B cell (primary cell): ENCODE data around the gene GPHA2. TPM values are rescaled to one million over a fixed set of nuclear protein-coding genes. Genes with fewer than 3 reads are reported as not detected.

Experiments used
- ATAC-seq: fragments of 200-7000 bp; cut with Tn5 transposase; one replicate; pipeline ENCODE4 v1.10.0; 2021; ENCODE audit warnings: low read depth, mild to moderate bottlenecking, moderate number of reproducible peaks, moderate library complexity
- CTCF ChIA-PET: fragments of 350-600 bp; sonication (Branson Sonifier 250); formaldehyde crosslinking; loops from one replicate; lab custom pipeline; 2021; ENCODE audit warnings: antibody characterized with exemption, inconsistent platforms; lab: Charles Lee
- POLR2A ChIA-PET: fragments of 350-600 bp; sonication (Branson Sonifier 250); formaldehyde crosslinking; loops from one replicate; lab custom pipeline; 2021; ENCODE audit warnings: antibody characterized with exemption; lab: Charles Lee
- DNase-seq: peaks from one replicate; pipeline ENCODE4 v3.0.0; 2013
- H2AFZ ChIP-seq: 2 replicates; pipeline ENCODE4 v1.6.1; 2012; ENCODE audit warnings: mild to moderate bottlenecking, low read depth, low read length; ENCODE audit not compliant: insufficient read depth, poor library complexity, severe bottlenecking
- H3K27ac ChIP-seq, 2 donors: 1 replicate in 1 of 2; 2 replicates in 1 of 2; pipeline ENCODE4 v1.5.1; 2012 to 2013; ENCODE audit warnings: low read length in 2 of 2, mild to moderate bottlenecking in 2 of 2, moderate library complexity in 1 of 2
- H3K27me3 ChIP-seq, 4 experiments: fragments of 200-600 bp in 1 of 4; sonication (generic) in 1 of 4; replicated peaks in 1 of 4; 1 replicate in 2 of 4; 2 replicates in 2 of 4; pipeline versions ENCODE4 v1.6.1 to v1.7.0; 2013 to 2016; ENCODE audit warnings: low read length in 3 of 4, mild to moderate bottlenecking in 2 of 4, mixed read lengths in 1 of 4, moderate library complexity in 1 of 4; ENCODE audit not compliant: insufficient read depth in 4 of 4, control insufficient read depth in 3 of 4; ENCODE audit errors: control extremely low read depth in 1 of 4
- H3K36me3 ChIP-seq, 2 experiments: replicated peaks in 1 of 2; 1 replicate in 1 of 2; 2 replicates in 1 of 2; pipeline versions ENCODE4 v1.6.1 to v1.7.1; 2013; ENCODE audit warnings: low read length in 1 of 2; ENCODE audit not compliant: insufficient read depth in 2 of 2, control insufficient read depth in 1 of 2; ENCODE audit errors: control extremely low read depth in 1 of 2, extremely low read depth in 1 of 2
- H3K4me1 ChIP-seq, 2 donors: fragments of 200-600 bp in 1 of 2; sonication (generic) in 1 of 2; 1 replicate in 1 of 2; 2 replicates in 1 of 2; pipeline versions ENCODE4 v1.5.1 to v1.6.1; 2013 to 2017; ENCODE audit warnings: low read length in 2 of 2; ENCODE audit not compliant: control insufficient read depth in 2 of 2, insufficient read depth in 2 of 2
- H3K4me2 ChIP-seq: replicated peaks from 2 replicates; pipeline ENCODE3; 2012; ENCODE audit warnings: mild to moderate bottlenecking, low read depth, low read length; ENCODE audit not compliant: poor library complexity, severe bottlenecking
- H3K4me3 ChIP-seq, 5 experiments: fragments of 200-600 bp in 1 of 5; sonication (generic) in 1 of 5; 1 replicate in 3 of 5; 2 replicates in 2 of 5; pipeline versions ENCODE4 v1.5.1 to v1.7.0; 2011 to 2016; ENCODE audit warnings: low read length in 4 of 5, mild to moderate bottlenecking in 4 of 5, low read depth in 2 of 5, control low read depth in 1 of 5, moderate library complexity in 1 of 5; ENCODE audit not compliant: insufficient read depth in 1 of 5; ENCODE audit errors: control extremely low read depth in 1 of 5, extremely low read depth in 1 of 5
- H3K79me2 ChIP-seq: fragments of 200-600 bp; sonication (generic); one replicate; pipeline ENCODE4 v1.6.0; 2016; ENCODE audit warnings: low read length; ENCODE audit not compliant: control insufficient read depth, insufficient read depth
- H3K9ac ChIP-seq: fragments of 200-600 bp; sonication (generic); 2 replicates; pipeline ENCODE4 v1.6.1; 2017; ENCODE audit warnings: mild to moderate bottlenecking, low read length, moderate library complexity
- H3K9me3 ChIP-seq, 3 donors: one replicate each; pipeline versions ENCODE4 v1.6.1 to v1.7.1; 2013; ENCODE audit warnings: low read length in 2 of 3; ENCODE audit not compliant: control insufficient read depth in 2 of 3, insufficient read depth in 1 of 3; ENCODE audit errors: control extremely low read depth in 1 of 3
- H4K20me1 ChIP-seq: 2 replicates; pipeline ENCODE4 v1.6.0; 2012; ENCODE audit warnings: mild to moderate bottlenecking, low read length; ENCODE audit not compliant: insufficient read depth, control insufficient read depth, poor library complexity, severe bottlenecking
- H3K27ac Mint-ChIP-seq: one replicate; pipeline ENCODE4 v1.8.0; 2021; ENCODE audit warnings: mixed read lengths
- H3K27me3 Mint-ChIP-seq: one replicate; pipeline ENCODE4 v1.8.0; 2021; ENCODE audit warnings: mixed read lengths
- H3K4me1 Mint-ChIP-seq: one replicate; pipeline ENCODE4 v1.8.0; 2021; ENCODE audit warnings: mixed read lengths
- H3K4me3 Mint-ChIP-seq: one replicate; pipeline ENCODE4 v1.8.0; 2021; ENCODE audit warnings: mixed read lengths
- H3K9me3 Mint-ChIP-seq: one replicate; pipeline ENCODE4 v1.8.0; 2022; ENCODE audit warnings: mixed read lengths; ENCODE audit not compliant: insufficient read depth
- CTCF ChIP-seq: fragments of 200-600 bp; IDR thresholded peaks from one replicate; pipeline ENCODE4 v1.8.0; 2022; ENCODE audit warnings: antibody characterized with exemption, mild to moderate bottlenecking
- EZH2 ChIP-seq: IDR thresholded peaks from 2 replicates; pipeline ENCODE4 v1.6.1; 2012; ENCODE audit warnings: borderline replicate concordance, low read depth, mild to moderate bottlenecking, moderate library complexity, low read length; ENCODE audit not compliant: insufficient read depth, poor library complexity, severe bottlenecking
- WGBS: methylation state at CpG from one replicate; pipeline ENCODE4 v1.1.5; 2013; ENCODE audit warnings: missing lambda C conversion rate; ENCODE audit not compliant: insufficient coverage; 5-methylcytosine and 5-hydroxymethylcytosine counted together
- intact Hi-C: fragments of 100-400 bp; cut with micrococcal nuclease; formaldehyde crosslinking; loops from one replicate; pipeline ENCODE4 v1.10.0; 2022
- polyA plus RNA-seq: library from polyadenylated mRNA; depleted of rRNA; stranded (reverse); fragments of >200 nt; gene quantifications from 2 replicates; pipeline ENCODE4 v1.2.3, GENCODE V29; 2012
- total RNA-seq, 2 donors: library from RNA; stranded (reverse); fragments of 120-200 nt in 1 of 2; gene quantifications; 1 replicate in 1 of 2; 2 replicates in 1 of 2; pipeline versions ENCODE4 v1.2.3 to v1.2.4, GENCODE V29; 2013 to 2022

The GPHA2 gene
- total and polyA plus RNA-seq, 2 donors (not counting 1 experiment from before 2014, with no cell fraction given): 0.39 to 2.8 TPM

DNA sequence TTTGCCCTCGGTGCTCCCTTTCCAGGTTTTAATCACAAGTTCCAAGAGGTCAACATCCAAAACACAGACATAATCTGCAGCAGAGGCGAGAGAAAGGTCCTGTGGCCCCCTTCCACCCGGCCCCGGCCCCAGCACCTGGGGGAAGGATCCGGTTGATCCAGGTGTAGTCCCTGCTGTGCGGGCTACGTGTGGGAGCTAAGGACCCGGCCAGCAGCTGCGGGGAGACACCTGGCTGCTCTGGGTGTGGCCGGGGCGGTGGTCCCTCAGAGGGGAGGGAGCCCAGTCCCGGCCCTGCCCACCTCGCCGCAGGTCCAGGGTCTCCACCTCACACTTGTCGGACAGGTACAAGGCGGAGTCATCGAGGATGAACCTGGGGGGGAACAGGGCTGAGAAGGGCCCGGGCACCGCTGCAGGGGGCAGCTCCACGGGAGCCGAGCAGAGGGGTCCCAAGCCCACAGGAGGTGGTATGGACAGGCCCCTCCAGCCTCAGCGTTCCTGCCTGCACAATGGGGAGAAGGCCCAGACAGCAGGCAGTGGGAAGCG lies 32.3 kb downstream of the GPHA2 start:
- ChIA-PET CTCF (interaction anchor here (1.3 kb wide), 1 partner anchor 55 kb away, joined by 3 read pairs; no protein-coding TSS in a partner anchor), POLR2A (no interaction called here)
- H3K4me1 ChIP-seq: no peaks in the 10 kb centered on the region
- no peaks in the 10 kb centered on the region for H3K79me2 ChIP-seq
- no peak for DNase-seq
- no peak overlapping the region for H3K4me3 ChIP-seq
- Mint-ChIP-seq H3K9me3 (no peaks in the 10 kb centered on the region), H3K27ac (no peak overlapping the region), H3K4me3 (no peak overlapping the region), H3K4me1 (peaks cover 3% of the 10 kb centered on the region), H3K27me3 (no peaks in the 10 kb centered on the region)
- no peaks in the 10 kb centered on the region for H4K20me1 ChIP-seq
- no peaks in the 10 kb centered on the region for H3K27me3 ChIP-seq
- H3K4me2 ChIP-seq: no peak overlapping the region
- 98% methylated on average over 23 of the region's 23 CpGs for WGBS
- H3K27ac ChIP-seq: no peak overlapping the region
- H3K9me3 ChIP-seq: no peaks in the 10 kb centered on the region
- H2AFZ ChIP-seq: no peak overlapping the region
- intact Hi-C loops: no loop called here
- H3K9ac ChIP-seq: no peak overlapping the region
- no peak for ATAC-seq
- TF ChIP-seq EZH2 (no peak), CTCF (no peak)
- H3K36me3 ChIP-seq: peaks cover 0 to 47% of the 10 kb centered on the region in 2 experiments

GRCh38 chr11:64902102-64902900 lies 33.4 kb downstream of the GPHA2 start:
- peaks cover 0 to 52% of the 10 kb centered on the region in 2 experiments for H3K36me3 ChIP-seq
- H3K4me2 ChIP-seq: no peak overlapping the region
- intact Hi-C loops: no loop called here
- H3K4me1 ChIP-seq: no peaks in the 10 kb centered on the region
- H3K9ac ChIP-seq: no peak overlapping the region
- ChIA-PET POLR2A (no interaction called here), CTCF (no interaction called here)
- no peaks in the 10 kb centered on the region for H3K9me3 Mint-ChIP-seq
- H3K9me3 ChIP-seq: no peaks in the 10 kb centered on the region
- no peaks in the 10 kb centered on the region for H4K20me1 ChIP-seq
- no peak overlapping the region for H3K27ac Mint-ChIP-seq
- TF ChIP-seq EZH2 (no peak), CTCF (no peak)
- no peak for ATAC-seq
- no peak overlapping the region for H3K27ac ChIP-seq
- no peak overlapping the region for H2AFZ ChIP-seq
- no peaks in the 10 kb centered on the region for H3K27me3 Mint-ChIP-seq
- H3K4me3 Mint-ChIP-seq: no peak overlapping the region
- no peak for DNase-seq
- WGBS: 95% methylated on average over 30 of the region's 30 CpGs
- no peak overlapping the region for H3K4me3 ChIP-seq
- H3K27me3 ChIP-seq: no peaks in the 10 kb centered on the region
- peaks cover 3% of the 10 kb centered on the region for H3K4me1 Mint-ChIP-seq
- H3K79me2 ChIP-seq: no peaks in the 10 kb centered on the region
